ENCODE results near the gene GRIP1.

GRIP1 gene

DNA sequence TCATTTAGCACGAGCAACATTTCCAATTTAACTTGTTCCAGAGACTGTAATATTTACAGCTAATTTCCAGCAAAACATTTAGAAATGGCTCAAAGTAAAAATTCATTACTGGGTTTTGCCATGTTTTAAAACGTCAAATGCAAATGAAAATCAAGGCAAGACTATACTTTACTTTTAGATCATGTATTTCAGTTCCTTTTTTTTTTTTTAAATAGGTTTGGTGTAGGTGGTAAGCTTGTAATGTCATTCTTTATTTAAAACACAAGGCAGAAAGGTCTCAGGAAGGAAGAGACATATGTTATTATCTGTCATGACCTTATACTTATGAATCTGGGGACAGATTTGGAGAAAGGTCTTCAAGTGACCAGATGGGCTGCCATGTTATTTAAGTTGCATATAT lies 54.1 kb downstream of the GRIP1 start:
- Histone ChIP-seq H3K9me3 (ENCODE audit: control insufficient read depth, insufficient read depth, low read length) (no peaks in the 10 kb centered on the region), H3K4me3 (ENCODE audit: low read length) (peak overlapping the region; percentile 62), H3K4me1 (ENCODE audit: control insufficient read depth, low read length) (peaks cover 97% of the 10 kb centered on the region), H3K27me3 (ENCODE audit: control insufficient read depth, low read length) (no peaks in the 10 kb centered on the region), H3K27ac (ENCODE audit: low read depth, low read length) (peak overlapping the region; percentile 77), H3K79me2 (ENCODE audit: control insufficient read depth, low read length) (peaks cover 3% of the 10 kb centered on the region; the same call in 1 of the 2 replicates), H4K20me1 (ENCODE audit: control insufficient read depth, insufficient read depth, low read depth, low read length) (no peaks in the 10 kb centered on the region), H3F3A (ENCODE audit: control insufficient read depth, insufficient read depth) (peaks cover 16% of the 10 kb centered on the region; the same call in 1 of the 2 replicates), H3K9me2 (replicated peaks; ENCODE audit: control insufficient read depth, low read length) (no peaks in the 10 kb centered on the region), H3K4me2 (ENCODE audit: low read length) (peak overlapping the region; percentile 81), H3K36me3 (ENCODE audit: control insufficient read depth, low read length) (peaks cover 2% of the 10 kb centered on the region; the same call in 1 of the 2 replicates)
- no peak for TF ChIP-seq EZH2phosphoT487 (IDR thresholded peaks at IDR 0.05; ENCODE audit: borderline replicate concordance, low read length)
- TF ChIP-seq, protein P1, sequence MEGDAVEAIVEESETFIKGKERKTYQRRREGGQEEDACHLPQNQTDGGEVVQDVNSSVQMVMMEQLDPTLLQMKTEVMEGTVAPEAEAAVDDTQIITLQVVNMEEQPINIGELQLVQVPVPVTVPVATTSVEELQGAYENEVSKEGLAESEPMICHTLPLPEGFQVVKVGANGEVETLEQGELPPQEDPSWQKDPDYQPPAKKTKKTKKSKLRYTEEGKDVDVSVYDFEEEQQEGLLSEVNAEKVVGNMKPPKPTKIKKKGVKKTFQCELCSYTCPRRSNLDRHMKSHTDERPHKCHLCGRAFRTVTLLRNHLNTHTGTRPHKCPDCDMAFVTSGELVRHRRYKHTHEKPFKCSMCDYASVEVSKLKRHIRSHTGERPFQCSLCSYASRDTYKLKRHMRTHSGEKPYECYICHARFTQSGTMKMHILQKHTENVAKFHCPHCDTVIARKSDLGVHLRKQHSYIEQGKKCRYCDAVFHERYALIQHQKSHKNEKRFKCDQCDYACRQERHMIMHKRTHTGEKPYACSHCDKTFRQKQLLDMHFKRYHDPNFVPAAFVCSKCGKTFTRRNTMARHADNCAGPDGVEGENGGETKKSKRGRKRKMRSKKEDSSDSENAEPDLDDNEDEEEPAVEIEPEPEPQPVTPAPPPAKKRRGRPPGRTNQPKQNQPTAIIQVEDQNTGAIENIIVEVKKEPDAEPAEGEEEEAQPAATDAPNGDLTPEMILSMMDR (IDR thresholded peaks at IDR 0.05; ENCODE audit: low read depth, low read length, poor library complexity, severe bottlenecking), result no peak

- H3K4me2 ChIP-seq (ENCODE audit: low read length), result peak overlapping the region; percentile 29; the same call in 1 of the 2 replicates
- peaks cover 100% of the 10 kb centered on the region for H3K4me1 ChIP-seq (ENCODE audit: control insufficient read depth, low read length)
- H3K36me3 ChIP-seq (ENCODE audit: control insufficient read depth, low read length), result peaks cover 2% of the 10 kb centered on the region; the same call in 1 of the 2 replicates
- H3K79me2 ChIP-seq (ENCODE audit: control insufficient read depth, low read length), result peaks cover 3% of the 10 kb centered on the region; the same call in 1 of the 2 replicates
- H3F3A ChIP-seq (ENCODE audit: control insufficient read depth, insufficient read depth), result peaks cover 27% of the 10 kb centered on the region
- no peaks in the 10 kb centered on the region for H3K9me2 ChIP-seq (replicated peaks; ENCODE audit: control insufficient read depth, low read length)
- no peaks in the 10 kb centered on the region for H3K27me3 ChIP-seq (ENCODE audit: control insufficient read depth, low read length)
- peak overlapping the region; percentile 100; the same call in 1 of the 2 replicates for H3K27ac ChIP-seq (ENCODE audit: low read depth, low read length)
- TF ChIP-seq, protein P1 (IDR thresholded peaks at IDR 0.05; ENCODE audit: low read depth, low read length, poor library complexity, severe bottlenecking), result no peak
- no peak for TF ChIP-seq EZH2phosphoT487 (IDR thresholded peaks at IDR 0.05; ENCODE audit: borderline replicate concordance, low read length)
- H4K20me1 ChIP-seq (ENCODE audit: control insufficient read depth, insufficient read depth, low read depth, low read length), result no peaks in the 10 kb centered on the region
- H3K9me3 ChIP-seq (ENCODE audit: control insufficient read depth, insufficient read depth, low read length), result no peaks in the 10 kb centered on the region
- no peak overlapping the region for H3K4me3 ChIP-seq (ENCODE audit: low read length)
Measured at GRCh38 chr12:66623455-66623854, 55.4 kb downstream of the GRIP1 start.

- peaks cover 5% of the 10 kb centered on the region; the same call in 1 of the 2 replicates for H3K36me3 ChIP-seq (ENCODE audit: control insufficient read depth, low read length)
- H3K4me2 ChIP-seq (ENCODE audit: low read length), result peak overlapping the region; percentile 92
- peaks cover 100% of the 10 kb centered on the region for H3K4me1 ChIP-seq (ENCODE audit: control insufficient read depth, low read length)
- no peaks in the 10 kb centered on the region for H4K20me1 ChIP-seq (ENCODE audit: control insufficient read depth, insufficient read depth, low read depth, low read length)
- H3K27ac ChIP-seq (ENCODE audit: low read depth, low read length), result peak overlapping the region; percentile 100
- no peak for TF ChIP-seq EZH2phosphoT487 (IDR thresholded peaks at IDR 0.05; ENCODE audit: borderline replicate concordance, low read length)
- TF ChIP-seq, protein P1 (IDR thresholded peaks at IDR 0.05; ENCODE audit: low read depth, low read length, poor library complexity, severe bottlenecking), result no peak
- peaks cover 53% of the 10 kb centered on the region for H3F3A ChIP-seq (ENCODE audit: control insufficient read depth, insufficient read depth)
- peak overlapping the region; percentile 62 for H3K4me3 ChIP-seq (ENCODE audit: low read length)
- no peaks in the 10 kb centered on the region for H3K9me2 ChIP-seq (replicated peaks; ENCODE audit: control insufficient read depth, low read length)
- no peaks in the 10 kb centered on the region for H3K27me3 ChIP-seq (ENCODE audit: control insufficient read depth, low read length)
- no peaks in the 10 kb centered on the region for H3K9me3 ChIP-seq (ENCODE audit: control insufficient read depth, insufficient read depth, low read length)
- no peaks in the 10 kb centered on the region for H3K79me2 ChIP-seq (ENCODE audit: control insufficient read depth, low read length)
Measured at GRCh38 chr12:66620688-66621087, 58.2 kb downstream of the GRIP1 start.
